IMR-90 (cell line): ENCODE results near the gene TMEM100. TPM values are rescaled to one million over a fixed set of nuclear protein-coding genes. Genes with fewer than 3 reads are reported as not detected.

Source experiments
- ATAC-seq: fragments of 200-7000 bp; cut with Tn5 transposase; 2 replicates; pipeline ENCODE4 v1.9.1; 2020; ENCODE audit warnings: low read depth, mild to moderate bottlenecking, moderate library complexity
- BruUV-seq: library from RNA; stranded (reverse); fragments of 400-500 nt; replicated peaks from 2 replicates; lab custom pipeline; 2021; lab: Mats Ljungman, UMichigan
- CTCF ChIA-PET: fragments of 300-600 bp; formaldehyde crosslinking; extraction: SDS; loops from one replicate; lab custom pipeline; 2021; ENCODE audit warnings: antibody characterized with exemption; lab: Yijun Ruan, JAX
- POLR2A ChIA-PET: fragments of 300-600 bp; sonication (Branson Sonifier 250); formaldehyde crosslinking; loops from one replicate; lab custom pipeline; 2022; ENCODE audit warnings: antibody characterized with exemption; ENCODE audit not compliant: unreplicated experiment; lab: Charles Lee
- DNase-seq: peaks from one replicate; pipeline ENCODE4 v3.0.0; 2013
- H2AFZ ChIP-seq: replicated peaks from 2 replicates; pipeline ENCODE3; 2013; ENCODE audit warnings: low read length, mild to moderate bottlenecking; ENCODE audit not compliant: poor library complexity
- H2AK5ac ChIP-seq: 2 replicates; pipeline ENCODE4 v1.6.1; 2013; ENCODE audit warnings: low read depth, low read length, inconsistent platforms
- H2AK9ac ChIP-seq: replicated peaks from 2 replicates; pipeline ENCODE3; 2013; ENCODE audit warnings: mild to moderate bottlenecking, low read depth, low read length, moderate library complexity; ENCODE audit not compliant: poor library complexity
- H2BK120ac ChIP-seq: 2 replicates; pipeline ENCODE4 v1.6.1; 2013; ENCODE audit warnings: low read depth, low read length, inconsistent platforms
- H2BK15ac ChIP-seq: 3 replicates; pipeline ENCODE4 v1.6.1; 2013; ENCODE audit warnings: low read depth, low read length, inconsistent platforms
- H2BK20ac ChIP-seq: 2 replicates; pipeline ENCODE4 v1.6.1; 2013; ENCODE audit warnings: low read depth, mild to moderate bottlenecking, inconsistent platforms, low read length, moderate library complexity
- H2BK5ac ChIP-seq: 2 replicates; pipeline ENCODE4 v1.6.1; 2013; ENCODE audit warnings: mild to moderate bottlenecking, low read depth, low read length, inconsistent platforms; ENCODE audit not compliant: poor library complexity, severe bottlenecking
- H3K14ac ChIP-seq: replicated peaks from 2 replicates; pipeline ENCODE4 v1.6.1; 2013; ENCODE audit warnings: low read depth, low read length, inconsistent platforms
- H3K18ac ChIP-seq: 2 replicates; pipeline ENCODE4 v1.6.1; 2013; ENCODE audit warnings: low read depth, low read length, control low read depth
- H3K23ac ChIP-seq: 2 replicates; pipeline ENCODE4 v1.6.1; 2013; ENCODE audit warnings: low read depth, low read length, inconsistent platforms
- H3K27ac ChIP-seq: 2 replicates; pipeline ENCODE4 v1.5.1; 2013; ENCODE audit warnings: mild to moderate bottlenecking, control low read depth, low read length; ENCODE audit not compliant: insufficient read depth
- H3K27me3 ChIP-seq: 2 replicates; pipeline ENCODE4 v1.6.1; 2013; ENCODE audit warnings: low read length; ENCODE audit not compliant: control insufficient read depth, insufficient read depth
- H3K36me3 ChIP-seq: 2 replicates; pipeline ENCODE4 v1.6.1; 2013; ENCODE audit warnings: low read length, mixed read lengths; ENCODE audit not compliant: control insufficient read depth, insufficient read depth
- H3K4ac ChIP-seq: 2 replicates; pipeline ENCODE4 v1.6.1; 2013; ENCODE audit warnings: low read depth, low read length, inconsistent platforms
- H3K4me1 ChIP-seq: 2 replicates; pipeline ENCODE4 v1.6.1; 2013; ENCODE audit warnings: low read length, mixed read lengths; ENCODE audit not compliant: control insufficient read depth, insufficient read depth
- H3K4me2 ChIP-seq: 2 replicates; pipeline ENCODE4 v1.6.1; 2013; ENCODE audit warnings: low read depth, mild to moderate bottlenecking, control low read depth, low read length, moderate library complexity
- H3K4me3 ChIP-seq: 2 replicates; pipeline ENCODE4 v1.5.1; 2013; ENCODE audit warnings: low read depth, mild to moderate bottlenecking, control low read depth, low read length, moderate library complexity; ENCODE audit not compliant: insufficient read depth
- H3K56ac ChIP-seq: 2 replicates; pipeline ENCODE4 v1.6.1; 2013; ENCODE audit warnings: low read length, inconsistent platforms; ENCODE audit not compliant: insufficient read depth; ENCODE audit errors: extremely low read depth
- H3K79me1 ChIP-seq, 2 experiments: 2 replicates each; pipeline ENCODE4 v1.6.1; 2013; ENCODE audit warnings: low read length in 2 of 2, inconsistent platforms in 1 of 2, low read depth in 1 of 2
- H3K9ac ChIP-seq: 2 replicates; pipeline ENCODE4 v1.6.1; 2013; ENCODE audit warnings: low read depth, low read length, control low read depth
- H3K9me1 ChIP-seq: 2 replicates; pipeline ENCODE4 v1.6.1; 2013; ENCODE audit warnings: low read length, inconsistent platforms; ENCODE audit not compliant: insufficient read depth
- H3K9me3 ChIP-seq: 2 replicates; pipeline ENCODE4 v1.6.1; 2013; ENCODE audit warnings: low read length; ENCODE audit not compliant: control insufficient read depth, insufficient read depth
- H4K20me1 ChIP-seq: 2 replicates; pipeline ENCODE4 v1.6.1; 2013; ENCODE audit warnings: low read length, inconsistent platforms; ENCODE audit not compliant: insufficient read depth
- H4K5ac ChIP-seq: 2 replicates; pipeline ENCODE4 v1.6.1; 2013; ENCODE audit warnings: mild to moderate bottlenecking, low read depth, low read length, control low read depth
- H4K8ac ChIP-seq, 2 experiments: 2 replicates each; pipeline ENCODE4 v1.6.1; 2013; ENCODE audit warnings: low read depth in 2 of 2, low read length in 2 of 2, control low read depth in 1 of 2, inconsistent platforms in 1 of 2
- H4K91ac ChIP-seq: 2 replicates; pipeline ENCODE4 v1.6.1; 2013; ENCODE audit warnings: low read depth, low read length, inconsistent platforms; ENCODE audit not compliant: insufficient read depth
- BHLHE40 ChIP-seq: fragments of 150-350 bp; IDR thresholded peaks from 2 replicates; pipeline ENCODE4 v1.6.1; 2016; ENCODE audit warnings: mild to moderate bottlenecking, low read depth, low read length
- CEBPB ChIP-seq: IDR thresholded peaks from 2 replicates; pipeline ENCODE4 v1.6.1; 2012; ENCODE audit warnings: low read depth, low read length, improper control_type of control experiment
- CHD1 ChIP-seq: IDR thresholded peaks from 2 replicates; pipeline ENCODE4 v1.6.1; 2012; ENCODE audit warnings: low read depth, low read length, improper control_type of control experiment
- FOS ChIP-seq: fragments of 150-350 bp; IDR thresholded peaks from 2 replicates; pipeline ENCODE4 v1.6.1; 2016; ENCODE audit warnings: low read depth, low read length
- MAFK ChIP-seq: IDR thresholded peaks from 2 replicates; pipeline ENCODE4 v1.6.1; 2012; ENCODE audit warnings: low read depth, low read length, improper control_type of control experiment
- MAZ ChIP-seq: IDR thresholded peaks from 2 replicates; pipeline ENCODE4 v1.6.1; 2012; ENCODE audit warnings: low read depth, mild to moderate bottlenecking, low read length, improper control_type of control experiment, moderate library complexity, borderline replicate concordance
- MXI1 ChIP-seq: IDR thresholded peaks from 2 replicates; pipeline ENCODE4 v1.6.1; 2012; ENCODE audit warnings: low read depth, mild to moderate bottlenecking, low read length, moderate library complexity, borderline replicate concordance
- NFE2L2 ChIP-seq: fragments of 150-350 bp; IDR thresholded peaks from 2 replicates; pipeline ENCODE4 v1.6.1; 2016; ENCODE audit warnings: low read depth, mild to moderate bottlenecking, low read length
- POLR2A ChIP-seq: IDR thresholded peaks from 2 replicates; pipeline ENCODE4 v1.6.1; 2012; ENCODE audit warnings: mild to moderate bottlenecking, low read depth, low read length
- RAD21 ChIP-seq: IDR thresholded peaks from 2 replicates; pipeline ENCODE4 v1.6.1; 2012; ENCODE audit warnings: low read length, improper control_type of control experiment
- RCOR1 ChIP-seq: IDR thresholded peaks from 2 replicates; pipeline ENCODE4 v1.6.1; 2012; ENCODE audit warnings: mild to moderate bottlenecking, low read length, improper control_type of control experiment; ENCODE audit not compliant: insufficient replicate concordance
- RFX5 ChIP-seq: IDR thresholded peaks from 2 replicates; pipeline ENCODE4 v1.8.0; 2012; ENCODE audit warnings: low read depth, mild to moderate bottlenecking, low read length, moderate library complexity
- SMC3 ChIP-seq: fragments of 150-350 bp; IDR thresholded peaks from 2 replicates; pipeline ENCODE4 v1.6.1; 2016; ENCODE audit warnings: low read depth, mild to moderate bottlenecking, antibody characterized with exemption, low read length, moderate library complexity
- USF2 ChIP-seq: fragments of 150-350 bp; IDR thresholded peaks from 2 replicates; pipeline ENCODE4 v1.6.1; 2017; ENCODE audit warnings: mild to moderate bottlenecking, antibody characterized with exemption, low read length, low read depth
- WGBS, 2 experiments: methylation state at CpG; one replicate each; pipeline versions ENCODE4 v1.1.5 to v1.1.7; 2013; ENCODE audit warnings: missing lambda C conversion rate in 2 of 2; ENCODE audit not compliant: insufficient read length in 1 of 2; ENCODE audit errors: extremely low coverage in 2 of 2; 5-methylcytosine and 5-hydroxymethylcytosine counted together
- dilution Hi-C: fragments of 300-500 bp; cut with HindIII; formaldehyde crosslinking; loops from one replicate; pipeline ENCODE4 v1.14.3; 2018; ENCODE audit warnings: low sequenced_read_pairs; ENCODE audit not compliant: unreplicated experiment
- in situ Hi-C: fragments of 300-500 bp; cut with MboI; formaldehyde crosslinking; loops from 3 replicates; pipeline ENCODE4 v1.14.3; 2019; ENCODE audit warnings: low sequenced_read_pairs, inconsistent platforms, mixed read lengths
- intact Hi-C: fragments of 100-400 bp; cut with micrococcal nuclease; formaldehyde crosslinking; loops from 2 replicates; pipeline ENCODE4 v1.10.0; 2022
- polyA plus RNA-seq, 3 experiments: library from polyadenylated mRNA; depleted of rRNA; stranded (reverse); fragments of >200 nt; gene quantifications; 2 replicates each; pipeline ENCODE4 v1.2.3, GENCODE V29; 2012; ENCODE audit warnings: low replicate concordance in 1 of 3
- total RNA-seq: library from RNA; depleted of rRNA; stranded (reverse); fragments of >200 nt; gene quantifications from 2 replicates; pipeline ENCODE4 v1.2.3, GENCODE V29; 2012
- TF ChIP-seq, protein P1 (sequence below): conservative IDR thresholded peaks from 2 replicates; pipeline ENCODE4 v1.5.1; 2012; ENCODE audit warnings: mild to moderate bottlenecking, low read depth, low read length, improper control_type of control experiment
- TF ChIP-seq, protein P2 (sequence below): fragments of 150-350 bp; IDR thresholded peaks from 2 replicates; pipeline ENCODE4 v1.6.1; 2016; ENCODE audit warnings: low read depth, mild to moderate bottlenecking, low read length, moderate library complexity, borderline replicate concordance

The TMEM100 gene
- total and polyA plus RNA-seq, 2 of the 4 experiments (the other 2 are of a cell fraction), result 0.21 to 0.36 TPM

DNA sequence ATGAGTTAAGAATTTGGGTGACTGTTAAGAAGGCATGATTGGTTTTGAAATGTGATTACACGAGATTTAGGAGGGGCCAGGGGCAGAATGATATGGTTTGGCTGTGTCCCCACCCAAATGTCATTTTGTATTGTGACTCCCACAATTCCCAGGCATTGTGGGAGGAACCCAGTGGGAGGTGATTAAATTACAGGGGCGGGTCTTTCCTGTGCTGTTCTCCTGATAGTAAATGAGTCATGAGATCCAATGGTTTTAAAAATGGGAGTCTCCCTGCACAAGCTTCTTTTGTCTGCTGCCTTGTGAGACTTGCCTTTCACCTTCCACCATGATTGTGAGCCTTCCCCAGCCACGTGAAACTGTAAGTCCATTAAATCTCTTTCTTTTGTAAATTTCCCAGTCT, 34.6 kb downstream of the TMEM100 start:
- H3K23ac ChIP-seq, result no peak overlapping the region
- dilution Hi-C loops (no loop called here), intact Hi-C loops (no loop called here), in situ Hi-C loops (no loop called here)
- no peaks in the 10 kb centered on the region for H4K20me1 ChIP-seq
- H2BK5ac ChIP-seq, result no peak overlapping the region
- H4K91ac ChIP-seq, result no peak overlapping the region
- H3K4me2 ChIP-seq, result no peak overlapping the region
- DNase-seq (no peak), ATAC-seq (no peak)
- H2AFZ ChIP-seq, result no peak overlapping the region
- no peak overlapping the region for H4K5ac ChIP-seq
- no peak overlapping the region for H2AK9ac ChIP-seq
- BruUV-seq, result no TSS peak
- H3K9ac ChIP-seq, result no peak overlapping the region
- H2BK120ac ChIP-seq, result no peak overlapping the region
- H4K8ac ChIP-seq, result no peak overlapping the region
- no peak overlapping the region for H3K27ac ChIP-seq
- no peaks in the 10 kb centered on the region for H3K9me1 ChIP-seq
- no peak overlapping the region for H3K56ac ChIP-seq
- no peak overlapping the region for H2BK20ac ChIP-seq
- no peaks in the 10 kb centered on the region for H3K27me3 ChIP-seq
- H2AK5ac ChIP-seq, result no peak overlapping the region
- ChIA-PET POLR2A (no interaction called here), CTCF (no interaction called here)
- no peak overlapping the region for H3K4ac ChIP-seq
- no peak overlapping the region for H3K4me3 ChIP-seq
- no peaks in the 10 kb centered on the region for H3K79me1 ChIP-seq
- H2BK15ac ChIP-seq, result no peak overlapping the region
- H3K14ac ChIP-seq, result no peak overlapping the region
- no peak overlapping the region for H3K18ac ChIP-seq
- 0% methylated on average over 1 of the region's 3 CpGs; no CpG with 5 or more reads in 1 of the 2 experiments for WGBS, 2 experiments
- H3K4me1 ChIP-seq, result no peaks in the 10 kb centered on the region
- TF ChIP-seq POLR2A, result no peak
- no peak for TF ChIP-seq CHD1
- TF ChIP-seq, protein P1, sequence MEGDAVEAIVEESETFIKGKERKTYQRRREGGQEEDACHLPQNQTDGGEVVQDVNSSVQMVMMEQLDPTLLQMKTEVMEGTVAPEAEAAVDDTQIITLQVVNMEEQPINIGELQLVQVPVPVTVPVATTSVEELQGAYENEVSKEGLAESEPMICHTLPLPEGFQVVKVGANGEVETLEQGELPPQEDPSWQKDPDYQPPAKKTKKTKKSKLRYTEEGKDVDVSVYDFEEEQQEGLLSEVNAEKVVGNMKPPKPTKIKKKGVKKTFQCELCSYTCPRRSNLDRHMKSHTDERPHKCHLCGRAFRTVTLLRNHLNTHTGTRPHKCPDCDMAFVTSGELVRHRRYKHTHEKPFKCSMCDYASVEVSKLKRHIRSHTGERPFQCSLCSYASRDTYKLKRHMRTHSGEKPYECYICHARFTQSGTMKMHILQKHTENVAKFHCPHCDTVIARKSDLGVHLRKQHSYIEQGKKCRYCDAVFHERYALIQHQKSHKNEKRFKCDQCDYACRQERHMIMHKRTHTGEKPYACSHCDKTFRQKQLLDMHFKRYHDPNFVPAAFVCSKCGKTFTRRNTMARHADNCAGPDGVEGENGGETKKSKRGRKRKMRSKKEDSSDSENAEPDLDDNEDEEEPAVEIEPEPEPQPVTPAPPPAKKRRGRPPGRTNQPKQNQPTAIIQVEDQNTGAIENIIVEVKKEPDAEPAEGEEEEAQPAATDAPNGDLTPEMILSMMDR, result no peak
- TF ChIP-seq USF2, result no peak
- TF ChIP-seq MAFK, result no peak
- TF ChIP-seq, protein P2, sequence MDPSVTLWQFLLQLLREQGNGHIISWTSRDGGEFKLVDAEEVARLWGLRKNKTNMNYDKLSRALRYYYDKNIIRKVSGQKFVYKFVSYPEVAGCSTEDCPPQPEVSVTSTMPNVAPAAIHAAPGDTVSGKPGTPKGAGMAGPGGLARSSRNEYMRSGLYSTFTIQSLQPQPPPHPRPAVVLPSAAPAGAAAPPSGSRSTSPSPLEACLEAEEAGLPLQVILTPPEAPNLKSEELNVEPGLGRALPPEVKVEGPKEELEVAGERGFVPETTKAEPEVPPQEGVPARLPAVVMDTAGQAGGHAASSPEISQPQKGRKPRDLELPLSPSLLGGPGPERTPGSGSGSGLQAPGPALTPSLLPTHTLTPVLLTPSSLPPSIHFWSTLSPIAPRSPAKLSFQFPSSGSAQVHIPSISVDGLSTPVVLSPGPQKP, result no peak
- no peak for TF ChIP-seq CEBPB
- no peak for TF ChIP-seq SMC3
- TF ChIP-seq FOS, result no peak
- TF ChIP-seq RAD21, result no peak
- no peak for TF ChIP-seq BHLHE40
- no peak for TF ChIP-seq RFX5
- TF ChIP-seq RCOR1, result no peak
- no peak for TF ChIP-seq NFE2L2
- no peak for TF ChIP-seq MAZ
- no peak for TF ChIP-seq MXI1
- H3K36me3 ChIP-seq, result no peaks in the 10 kb centered on the region
- no peaks in the 10 kb centered on the region; the same call in 1 of the 2 replicates for H3K9me3 ChIP-seq
